BE2C (cell line): Measurements from ENCODE around the gene CCDC47.

Experiments
- DNase-seq: peaks from one replicate; pipeline ENCODE4 v3.0.0-alpha.2; 2020
- H3K27me3 ChIP-seq: fragments of 250-450 bp; sonication (Bioruptor Pico); 2 replicates; pipeline ENCODE4 v1.5.1; 2020; ENCODE audit warnings: mild to moderate bottlenecking
- H3K36me3 ChIP-seq: fragments of 250-450 bp; sonication (Bioruptor Pico); 2 replicates; pipeline ENCODE4 v1.5.1; 2020; ENCODE audit warnings: mild to moderate bottlenecking
- H3K4me1 ChIP-seq: fragments of 250-450 bp; sonication (Bioruptor Pico); 2 replicates; pipeline ENCODE4 v1.5.1; 2020
- H3K4me3 ChIP-seq: 2 replicates; pipeline ENCODE4 v1.5.1; 2011; ENCODE audit warnings: low read depth, low read length
- H3K9me3 ChIP-seq: fragments of 250-450 bp; sonication (Bioruptor Pico); 2 replicates; pipeline ENCODE4 v1.5.1; 2020
- CTCF ChIP-seq: IDR thresholded peaks from 2 replicates; pipeline ENCODE4 v1.5.1; 2012; ENCODE audit warnings: mild to moderate bottlenecking, low read depth, low read length

The CCDC47 gene

GRCh38 chr17:63775420-63775819 is 2.0 kb upstream of the CCDC47 start:
- Histone ChIP-seq H3K4me1 (peaks cover 4% of the 10 kb centered on the region), H3K27me3 (no peaks in the 10 kb centered on the region), H3K4me3 (peak overlapping the region; percentile 100), H3K9me3 (no peaks in the 10 kb centered on the region), H3K36me3 (peaks cover 39% of the 10 kb centered on the region)
- no peak for TF ChIP-seq CTCF
- no peak for DNase-seq

- no peak for DNase-seq
- H3K4me3 ChIP-seq = peak overlapping the region; percentile 100
- no peak for TF ChIP-seq CTCF
- H3K27me3 ChIP-seq = no peaks in the 10 kb centered on the region
- H3K9me3 ChIP-seq = no peaks in the 10 kb centered on the region
- peaks cover 39% of the 10 kb centered on the region for H3K36me3 ChIP-seq
- peaks cover 4% of the 10 kb centered on the region for H3K4me1 ChIP-seq
These were observed 1.5 kb upstream of the CCDC47 start for GRCh38 chr17:63774969-63775265.

- peaks cover 33% of the 10 kb centered on the region for H3K36me3 ChIP-seq
- H3K4me1 ChIP-seq = peaks cover 4% of the 10 kb centered on the region
These were observed 958 bp upstream of the CCDC47 start, which contains the start of gene DDX42 for GRCh38 chr17:63774141-63774968. TSS of gene DDX42 (plus strand) at chr17:63774170. CDS start at chr17:63787050, 12,880 bp downstream.

GRCh38 chr17:63772801-63773271 is 561 bp downstream of the CCDC47 start:
- DNase-seq = no peak
- H3K9me3 ChIP-seq = no peaks in the 10 kb centered on the region
- H3K36me3 ChIP-seq = peaks cover 25% of the 10 kb centered on the region
- peaks cover 4% of the 10 kb centered on the region for H3K4me1 ChIP-seq
- TF ChIP-seq CTCF = no peak
- peak overlapping the region; percentile 100 for H3K4me3 ChIP-seq
- H3K27me3 ChIP-seq = no peaks in the 10 kb centered on the region

More at GRCh38 chr17:63774141-63774968, 958 bp upstream of the CCDC47 start, which contains the start of gene DDX42:
- H3K27me3 ChIP-seq = no peaks in the 10 kb centered on the region
- DNase-seq = peak; percentile 95
- no peak for TF ChIP-seq CTCF
- peak within 1 kb of the TSS; percentile 100 for H3K4me3 ChIP-seq
- no peaks in the 10 kb centered on the region for H3K9me3 ChIP-seq

- Histone ChIP-seq H3K4me1 (no peaks in the 10 kb centered on the region; the same call in 1 of the 2 replicates), H3K9me3 (no peaks in the 10 kb centered on the region), H3K4me3 (no peak overlapping the region), H3K27me3 (no peaks in the 10 kb centered on the region), H3K36me3 (peaks cover 41% of the 10 kb centered on the region)
- no peak for TF ChIP-seq CTCF
- no peak for DNase-seq
These were observed 5.0 kb downstream of the CCDC47 start for GRCh38 chr17:63768433-63768832.

GRCh38 chr17:63766754-63767153 is 6.6 kb downstream of the CCDC47 start:
- H3K27me3 ChIP-seq = no peaks in the 10 kb centered on the region
- no peaks in the 10 kb centered on the region; the same call in 1 of the 2 replicates for H3K4me1 ChIP-seq
- H3K4me3 ChIP-seq = no peak overlapping the region
- no peak for TF ChIP-seq CTCF
- no peak for DNase-seq
- no peaks in the 10 kb centered on the region for H3K9me3 ChIP-seq
- peaks cover 58% of the 10 kb centered on the region for H3K36me3 ChIP-seq
